Measurements from ENCODE around the gene NDC80.

DNA sequence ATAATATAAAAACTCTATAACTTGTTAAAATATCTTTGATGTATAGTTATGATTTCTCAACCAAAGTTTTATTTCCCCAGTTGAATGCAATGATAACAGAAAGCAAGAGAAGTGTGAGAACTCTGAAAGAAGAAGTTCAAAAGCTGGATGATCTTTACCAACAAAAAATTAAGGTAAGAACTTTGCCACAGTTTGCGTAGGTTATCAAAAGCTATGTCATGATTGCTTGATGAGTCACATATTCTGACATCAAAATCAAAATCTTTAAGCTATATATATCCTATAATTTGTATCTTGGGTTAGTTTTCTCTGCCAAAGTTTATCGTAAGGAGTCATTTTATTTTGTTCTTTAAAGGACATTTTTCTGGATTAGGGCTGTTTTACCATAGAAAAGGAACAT is 35.0 kb downstream of the NDC80 start:
- TF ChIP-seq, protein P1, sequence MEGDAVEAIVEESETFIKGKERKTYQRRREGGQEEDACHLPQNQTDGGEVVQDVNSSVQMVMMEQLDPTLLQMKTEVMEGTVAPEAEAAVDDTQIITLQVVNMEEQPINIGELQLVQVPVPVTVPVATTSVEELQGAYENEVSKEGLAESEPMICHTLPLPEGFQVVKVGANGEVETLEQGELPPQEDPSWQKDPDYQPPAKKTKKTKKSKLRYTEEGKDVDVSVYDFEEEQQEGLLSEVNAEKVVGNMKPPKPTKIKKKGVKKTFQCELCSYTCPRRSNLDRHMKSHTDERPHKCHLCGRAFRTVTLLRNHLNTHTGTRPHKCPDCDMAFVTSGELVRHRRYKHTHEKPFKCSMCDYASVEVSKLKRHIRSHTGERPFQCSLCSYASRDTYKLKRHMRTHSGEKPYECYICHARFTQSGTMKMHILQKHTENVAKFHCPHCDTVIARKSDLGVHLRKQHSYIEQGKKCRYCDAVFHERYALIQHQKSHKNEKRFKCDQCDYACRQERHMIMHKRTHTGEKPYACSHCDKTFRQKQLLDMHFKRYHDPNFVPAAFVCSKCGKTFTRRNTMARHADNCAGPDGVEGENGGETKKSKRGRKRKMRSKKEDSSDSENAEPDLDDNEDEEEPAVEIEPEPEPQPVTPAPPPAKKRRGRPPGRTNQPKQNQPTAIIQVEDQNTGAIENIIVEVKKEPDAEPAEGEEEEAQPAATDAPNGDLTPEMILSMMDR (IDR thresholded peaks at IDR 0.05 in 2 of 3, conservative IDR thresholded peaks at IDR 0.05 in 1 of 3; ENCODE audit: insufficient read depth in 2 of 3, low read depth in 1 of 3, low read length in 3 of 3): no peak
- TF ChIP-seq SMAD2 (IDR thresholded peaks at IDR 0.05; ENCODE audit: low read depth, low read length): no peak
- no peak for TF ChIP-seq TCF3 (CRISPR knock-in tag; IDR thresholded peaks at IDR 0.05)
- TF ChIP-seq MAFK (IDR thresholded peaks at IDR 0.05; ENCODE audit: low read length): no peak
- TF ChIP-seq SMARCA5 (IDR thresholded peaks at IDR 0.05): no peak
- no peak for TF ChIP-seq HNRNPL (IDR thresholded peaks at IDR 0.05; ENCODE audit: low read depth, low read length)
- TF ChIP-seq EZH2 (IDR thresholded peaks at IDR 0.05; ENCODE audit: borderline replicate concordance, low read depth, low read length): no peak
- TF ChIP-seq EP300 (IDR thresholded peaks at IDR 0.05; ENCODE audit: low read length): no peak
- TF ChIP-seq, protein P2, sequence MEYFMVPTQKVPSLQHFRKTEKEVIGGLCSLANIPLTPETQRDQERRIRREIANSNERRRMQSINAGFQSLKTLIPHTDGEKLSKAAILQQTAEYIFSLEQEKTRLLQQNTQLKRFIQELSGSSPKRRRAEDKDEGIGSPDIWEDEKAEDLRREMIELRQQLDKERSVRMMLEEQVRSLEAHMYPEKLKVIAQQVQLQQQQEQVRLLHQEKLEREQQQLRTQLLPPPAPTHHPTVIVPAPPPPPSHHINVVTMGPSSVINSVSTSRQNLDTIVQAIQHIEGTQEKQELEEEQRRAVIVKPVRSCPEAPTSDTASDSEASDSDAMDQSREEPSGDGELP (CRISPR knock-in tag; IDR thresholded peaks at IDR 0.05; ENCODE audit: borderline replicate concordance): no peak
- no peak for TF ChIP-seq GTF2F1 (IDR thresholded peaks at IDR 0.05; ENCODE audit: low read depth, low read length)
- no peak for TF ChIP-seq POLR2AphosphoS2 (IDR thresholded peaks at IDR 0.05; ENCODE audit: low read length)
- TF ChIP-seq TSC22D4 (tag; IDR thresholded peaks at IDR 0.05): no peak

Data from K562 (cell line).